HG02938 (cell line): ENCODE results near the gene FSCN2.

Source experiments
- ATAC-seq: cut with Tn5 transposase; IDR thresholded peaks from one replicate; pipeline ENCODE4 v1.9.1; 2021; ENCODE audit warnings: mild to moderate bottlenecking, moderate library complexity; ENCODE audit not compliant: unreplicated experiment

Gene FSCN2

DNA sequence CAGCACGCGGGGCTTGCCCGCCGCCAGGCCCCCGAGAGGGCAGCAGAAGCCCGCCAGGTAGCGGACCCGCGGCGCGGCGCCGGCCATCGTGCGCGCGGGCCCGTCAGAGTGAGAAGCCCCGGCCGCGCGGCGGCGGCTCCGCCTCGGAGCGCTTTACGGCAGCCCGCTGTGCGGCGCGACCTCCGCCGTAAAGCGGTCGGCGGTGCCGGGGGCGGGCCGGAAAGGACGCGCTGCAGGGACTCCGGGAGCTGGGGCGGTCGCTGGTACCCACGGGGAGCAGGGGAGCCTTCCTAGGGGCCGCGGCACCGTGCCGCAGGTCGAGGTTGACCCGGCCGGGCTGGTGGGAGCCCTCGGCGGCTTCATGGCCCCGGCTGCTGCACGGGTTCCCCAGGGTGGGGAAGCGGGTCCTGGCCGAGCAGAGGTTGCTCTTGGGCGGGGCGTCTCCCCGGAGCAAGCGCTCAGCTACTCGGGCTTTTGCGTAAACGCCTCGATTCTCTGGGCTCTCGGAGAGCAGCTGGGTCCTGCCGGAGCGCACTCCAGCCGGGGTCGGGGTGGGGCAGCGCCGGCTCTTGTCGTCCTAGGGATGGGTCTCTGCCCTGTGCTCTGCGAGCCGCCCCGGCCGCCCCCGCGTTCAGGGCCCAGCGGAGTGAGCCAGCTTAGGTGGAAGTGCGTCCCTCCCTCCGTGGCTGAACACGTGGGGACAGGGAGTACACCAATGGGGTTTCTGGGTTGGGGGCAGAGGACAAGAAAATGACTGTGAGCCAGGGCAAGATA lies 24.3 kb downstream of the FSCN2 start, which contains the start of gene FAAP100:
TSS of gene FAAP100 (minus strand) at position 110 of the 774 bp plus-strand sequence. CDS start at position 87, 23 bp downstream.
- peak; percentile 40 for ATAC-seq

DNA sequence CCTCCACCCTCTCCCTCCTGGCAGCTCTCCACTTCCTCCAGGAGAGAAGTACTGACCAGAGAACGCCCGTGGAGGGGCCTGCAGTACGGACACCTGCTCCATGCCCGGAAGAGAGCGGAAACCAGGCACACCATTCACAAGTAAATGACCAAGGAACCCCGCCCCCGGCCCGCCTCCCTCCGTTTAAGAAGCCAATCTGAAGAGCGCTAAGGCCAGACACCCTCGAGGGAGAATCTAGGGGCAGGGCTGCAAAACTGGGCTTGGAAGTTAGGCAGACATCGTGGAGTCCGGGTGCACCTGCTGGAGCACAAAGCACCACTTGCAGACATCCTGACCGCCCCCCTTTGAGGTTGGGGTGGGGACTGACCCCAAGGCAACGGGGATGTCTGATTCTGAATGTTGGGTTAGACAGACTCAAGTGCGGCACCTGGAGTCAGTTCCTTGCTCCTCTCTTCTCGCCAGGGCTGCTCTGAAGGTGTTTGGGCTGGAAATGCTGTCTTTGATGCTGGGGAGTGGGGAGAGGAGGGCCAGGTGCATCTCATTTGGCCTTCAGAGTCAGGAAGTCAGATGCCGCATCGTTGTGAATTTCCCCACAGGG lies 24.9 kb downstream of the FSCN2 start:
- ATAC-seq, result peak; percentile 42

DNA sequence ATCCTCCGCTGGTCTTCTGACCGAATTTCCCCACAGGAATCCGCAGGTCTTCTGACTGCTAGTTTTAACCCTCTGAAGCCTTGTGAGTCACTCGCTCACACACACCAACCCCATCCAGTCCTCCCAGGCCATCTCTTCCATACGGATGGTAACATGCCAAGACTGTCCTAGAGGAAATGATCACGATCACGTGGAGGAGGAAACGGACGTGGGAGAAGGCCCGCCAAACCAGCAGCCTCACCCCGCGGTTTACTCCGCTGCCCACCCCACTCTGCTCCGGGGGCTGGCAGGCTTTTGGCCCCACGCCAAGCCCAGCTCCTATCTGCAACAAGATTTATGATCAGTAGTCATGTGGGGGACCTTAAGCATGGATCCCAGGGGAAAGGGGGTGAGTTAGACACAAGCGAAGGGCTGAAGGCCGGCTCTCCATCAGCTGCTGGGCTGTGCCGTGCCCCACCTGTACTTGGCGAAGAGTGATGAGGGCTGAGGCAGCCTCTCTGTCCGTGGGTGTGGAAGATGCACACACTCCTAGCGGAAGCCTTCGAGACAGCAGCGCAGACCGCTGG lies 25.5 kb downstream of the FSCN2 start:
- no peak for ATAC-seq

DNA sequence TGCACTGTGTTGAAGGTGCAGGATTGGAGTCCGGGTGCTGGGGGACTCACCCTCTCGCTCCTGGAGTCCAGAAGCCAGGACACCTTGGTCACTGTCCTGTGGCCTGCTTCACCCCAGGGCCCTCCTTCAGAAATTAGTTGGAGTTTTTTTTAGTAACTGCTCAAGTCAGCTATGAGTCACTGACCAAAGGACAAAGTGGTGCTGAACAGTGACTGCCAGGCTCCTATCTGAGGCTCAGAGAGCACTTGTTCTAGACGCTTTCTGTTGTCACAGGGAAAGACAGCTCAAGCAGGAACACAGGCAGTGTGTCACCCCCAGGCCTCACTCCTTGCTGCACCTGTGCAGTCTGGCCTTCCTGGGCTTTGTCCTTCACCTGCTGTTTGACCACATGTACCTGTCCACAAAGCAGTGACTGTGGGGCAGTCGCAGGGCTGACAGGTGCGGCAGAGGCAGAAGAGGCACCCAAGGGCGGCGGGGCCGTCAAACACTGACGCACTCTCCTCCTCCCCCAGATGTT lies 28.1 kb downstream of the FSCN2 start:
- ATAC-seq, result no peak

DNA sequence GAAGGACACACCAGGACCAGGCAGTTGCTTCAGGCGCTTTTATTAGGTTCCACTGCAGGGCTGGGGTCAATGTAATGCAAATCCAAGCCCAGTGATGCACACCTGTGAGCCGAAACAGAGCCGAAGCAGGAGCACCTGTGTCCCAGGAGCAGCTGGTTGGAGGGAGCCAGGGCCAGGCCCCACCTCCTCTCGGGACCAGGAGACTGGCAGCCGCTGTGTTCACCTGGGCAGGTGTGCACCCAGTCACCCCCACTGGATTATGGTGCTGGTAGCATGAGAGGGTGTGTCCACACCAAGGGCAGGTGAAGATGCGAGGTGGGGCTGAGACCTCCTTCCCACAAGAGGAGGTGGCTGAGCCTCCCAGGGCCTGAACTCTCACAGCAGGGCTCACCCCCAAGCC lies 28.7 kb downstream of the FSCN2 start:
- no peak for ATAC-seq

DNA sequence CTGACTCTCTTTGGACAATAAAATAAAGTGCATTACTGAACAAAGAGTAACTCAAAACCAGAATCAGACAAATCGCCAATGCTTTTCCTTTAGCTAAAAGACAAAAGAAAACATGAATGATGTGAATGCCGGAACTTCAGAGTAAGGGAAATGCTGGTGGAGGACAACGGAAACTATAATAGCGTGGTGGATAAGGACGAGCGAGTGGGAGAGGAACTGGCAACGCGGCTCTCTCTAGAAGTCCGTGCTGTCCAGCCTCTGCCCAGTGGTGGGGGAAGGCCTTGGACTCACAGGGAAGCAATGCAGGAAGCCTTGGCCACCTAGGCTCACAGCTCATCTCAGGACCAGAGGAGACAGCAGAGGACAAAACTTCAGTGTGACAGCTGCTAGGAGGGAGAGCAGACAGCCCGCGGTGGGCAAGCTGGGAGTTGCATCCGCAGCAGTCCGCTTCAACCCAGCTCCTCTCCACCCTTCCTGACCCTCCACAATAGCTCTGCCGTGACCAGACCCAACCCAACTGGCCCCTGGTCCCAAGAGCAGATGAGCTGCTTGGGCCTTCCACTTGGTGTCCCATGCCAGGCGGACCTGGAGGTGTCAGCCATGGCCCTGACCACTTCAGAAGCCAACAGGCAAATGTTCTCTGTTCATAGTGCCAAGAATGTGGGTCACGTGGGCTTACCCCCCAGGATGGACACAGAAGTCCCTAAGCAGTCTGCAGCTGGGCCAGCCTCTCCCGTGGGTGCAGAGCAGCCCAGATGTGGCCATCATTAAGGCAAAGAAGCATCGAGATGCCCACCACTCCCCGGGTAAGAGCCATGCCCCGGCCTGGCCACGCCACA lies 29.3 kb downstream of the FSCN2 start:
- no peak for ATAC-seq

DNA sequence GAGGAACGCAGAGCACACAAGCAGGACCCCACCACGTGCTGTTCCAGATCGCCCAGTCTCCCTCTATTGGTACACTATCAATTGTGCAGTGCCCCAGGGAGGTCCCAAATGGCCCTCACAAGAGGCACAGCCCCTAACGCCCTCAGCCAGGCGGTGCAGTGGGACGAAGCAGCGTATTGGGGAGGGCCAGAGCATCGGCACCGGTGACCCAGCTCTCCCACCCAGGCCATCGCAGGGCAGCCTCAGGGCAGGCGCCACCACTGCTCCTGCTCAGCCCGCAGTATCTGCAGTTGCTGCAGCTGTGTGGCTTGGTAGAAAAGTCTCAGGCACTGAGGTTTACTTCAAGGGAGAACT lies 29.9 kb downstream of the FSCN2 start:
- no peak for ATAC-seq

DNA sequence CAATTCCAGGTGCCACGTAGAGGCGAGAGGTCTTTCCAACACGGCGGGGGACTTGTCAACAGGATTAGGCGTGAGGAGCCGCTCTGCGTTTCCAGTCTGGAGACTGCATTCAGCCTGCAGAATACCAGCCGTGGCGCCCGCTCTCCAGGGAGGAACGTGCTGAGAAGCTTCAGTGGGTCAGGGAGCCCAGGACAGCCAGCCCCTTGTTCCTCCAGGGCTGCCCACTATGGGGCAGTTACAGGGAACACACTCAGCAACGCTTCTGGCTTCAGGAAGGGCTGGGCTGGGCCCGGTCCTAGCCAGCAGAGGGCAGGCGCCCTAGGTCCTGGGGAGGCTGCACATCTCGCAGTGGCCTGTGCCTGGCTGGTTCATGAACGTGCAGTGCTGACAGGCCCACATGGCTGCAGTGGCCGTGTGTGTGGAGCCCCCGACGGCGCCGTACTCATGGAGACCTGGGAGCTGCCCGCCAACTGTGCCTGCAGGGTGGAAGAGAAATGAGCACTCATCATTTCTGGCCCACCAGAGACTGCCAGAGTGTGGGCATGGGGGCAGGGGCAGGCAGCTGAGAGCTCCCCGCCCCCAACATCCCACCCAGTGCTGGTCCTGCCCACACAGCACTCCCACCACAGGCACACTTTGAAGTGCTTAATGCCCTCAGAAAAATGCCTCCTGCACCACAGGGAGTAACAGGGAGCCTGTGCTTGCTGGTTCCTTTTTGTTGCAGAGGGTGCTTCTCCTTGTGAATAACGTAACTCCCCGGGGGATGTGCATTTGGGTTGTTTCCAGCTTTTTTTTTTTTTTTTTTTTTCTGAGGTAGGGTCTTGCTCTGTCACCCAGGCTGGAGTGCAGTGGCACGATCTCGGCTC lies 31.0 kb downstream of the FSCN2 start:
- no peak for ATAC-seq

DNA sequence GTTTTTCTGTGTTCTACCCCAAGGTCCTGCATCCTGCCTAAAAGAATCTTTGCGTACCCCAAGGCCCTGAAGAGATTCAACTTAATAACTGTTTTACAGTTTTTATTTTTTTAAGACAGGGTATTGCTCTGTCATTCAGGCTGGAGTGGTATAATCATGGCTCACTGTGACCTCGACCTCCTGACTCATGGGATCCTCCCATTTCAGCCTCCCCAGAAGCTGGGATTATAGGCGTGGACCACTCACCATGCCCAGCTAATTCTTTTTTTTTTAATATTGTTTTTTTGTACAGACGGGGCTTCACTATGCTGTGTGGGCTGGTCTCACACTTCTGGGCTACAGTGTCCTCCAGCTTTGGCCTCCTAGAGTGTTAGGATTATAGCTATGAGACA lies 33.3 kb downstream of the FSCN2 start:
- no peak for ATAC-seq

DNA sequence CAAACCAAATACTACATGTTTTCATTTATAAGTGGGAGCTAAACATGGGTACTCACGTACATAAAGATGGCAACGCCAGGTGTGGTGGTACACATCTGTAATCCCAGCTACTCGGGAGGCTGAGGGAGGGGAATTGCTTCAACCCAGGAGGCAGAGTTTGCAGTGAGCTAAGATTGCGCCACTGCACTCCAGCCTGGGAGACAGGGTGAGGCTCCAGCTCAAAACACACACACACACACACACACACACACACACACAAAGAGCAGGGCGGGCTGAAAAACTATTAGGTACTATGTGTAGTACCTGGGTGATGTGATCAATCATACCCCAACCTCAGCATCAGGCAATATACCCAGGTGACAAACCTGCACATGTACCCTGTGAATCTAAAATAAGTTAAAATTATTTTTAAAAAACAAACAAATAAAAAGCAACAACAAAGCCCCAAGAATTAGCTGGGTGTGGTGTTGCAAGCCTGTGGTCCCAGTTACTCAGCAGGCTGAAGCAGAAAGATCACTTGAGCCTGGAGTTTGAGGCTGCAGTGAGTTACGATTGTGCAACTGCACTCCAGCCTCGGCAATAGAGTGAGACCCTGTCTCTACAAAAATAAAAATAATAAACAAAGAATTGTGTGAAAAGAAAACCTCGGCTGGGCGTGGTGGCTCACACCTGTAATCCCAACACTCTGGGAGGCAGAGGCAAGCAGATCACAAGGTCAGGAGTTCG lies 35.8 kb downstream of the FSCN2 start:
- ATAC-seq, result no peak

DNA sequence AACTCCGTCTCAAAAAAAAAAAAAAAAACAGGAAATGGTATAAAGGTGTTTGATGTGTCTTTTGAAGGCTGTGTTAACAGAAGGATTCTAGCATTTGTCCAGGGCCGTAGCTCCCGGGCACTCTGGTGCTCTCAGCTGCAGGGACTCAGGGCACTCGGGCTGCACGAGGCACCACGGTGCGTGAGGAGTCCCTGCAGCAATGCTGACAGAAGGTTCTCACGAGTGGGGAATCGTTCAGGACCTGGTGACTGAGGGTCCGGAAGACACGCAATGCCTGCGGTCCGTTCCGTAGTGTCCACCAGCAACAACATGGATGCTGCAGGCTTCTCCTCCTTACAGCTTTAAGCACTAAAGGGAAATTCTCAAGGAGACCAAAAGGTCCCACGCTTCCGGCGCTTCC lies 36.6 kb downstream of the FSCN2 start:
- ATAC-seq, result no peak

DNA sequence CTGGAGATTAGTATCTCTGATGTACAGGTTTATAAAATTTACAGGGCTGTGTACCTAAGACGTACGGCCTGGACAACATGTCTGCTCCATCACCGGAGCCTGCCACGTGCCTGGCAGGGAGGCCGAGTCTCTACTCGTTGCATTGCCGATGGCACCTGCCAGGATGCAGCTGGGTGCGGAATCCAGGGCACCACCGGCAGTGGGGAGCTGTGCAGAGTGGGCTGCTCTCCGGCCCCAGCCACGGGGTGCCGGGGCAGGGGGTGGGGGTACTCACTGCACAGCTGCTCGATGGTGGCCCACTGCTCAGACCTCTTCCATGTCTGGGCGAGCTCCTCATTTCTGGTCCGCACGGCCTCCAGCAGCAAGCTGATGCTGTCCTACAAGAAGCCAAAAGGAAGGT lies 37.1 kb downstream of the FSCN2 start:
- no peak for ATAC-seq

DNA sequence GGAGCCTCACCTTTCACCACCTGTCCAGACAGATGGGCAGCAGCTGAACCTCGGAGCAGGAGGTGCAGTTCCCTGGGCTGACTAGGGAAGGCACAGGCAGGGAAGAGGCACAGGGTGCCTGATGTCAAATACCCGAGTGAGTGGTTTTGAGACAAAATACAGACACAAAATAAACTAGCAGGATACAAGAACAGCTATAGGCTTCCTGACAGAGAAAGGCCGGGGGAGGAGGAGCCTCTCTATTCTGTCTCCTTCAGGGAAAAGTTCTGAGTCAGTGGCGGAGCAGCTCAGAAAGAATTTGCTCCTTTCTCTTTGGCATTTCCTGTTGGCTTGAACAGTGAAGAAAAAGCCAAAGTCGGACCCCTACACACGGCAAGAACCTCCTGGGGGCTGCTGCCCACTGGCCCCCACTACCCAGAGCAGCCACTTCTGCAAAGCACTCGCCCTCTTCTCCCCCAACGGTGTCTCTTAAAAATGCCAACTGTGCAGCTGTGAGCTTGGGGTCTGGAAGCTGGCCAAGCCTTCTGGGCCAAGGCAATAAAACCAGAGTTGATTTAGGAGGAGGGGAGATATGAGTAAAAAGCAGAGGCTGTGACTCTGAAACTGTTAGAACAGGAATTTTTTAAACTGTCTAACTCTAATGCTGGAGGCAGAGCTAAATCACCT lies 38.4 kb downstream of the FSCN2 start:
- ATAC-seq, result no peak

DNA sequence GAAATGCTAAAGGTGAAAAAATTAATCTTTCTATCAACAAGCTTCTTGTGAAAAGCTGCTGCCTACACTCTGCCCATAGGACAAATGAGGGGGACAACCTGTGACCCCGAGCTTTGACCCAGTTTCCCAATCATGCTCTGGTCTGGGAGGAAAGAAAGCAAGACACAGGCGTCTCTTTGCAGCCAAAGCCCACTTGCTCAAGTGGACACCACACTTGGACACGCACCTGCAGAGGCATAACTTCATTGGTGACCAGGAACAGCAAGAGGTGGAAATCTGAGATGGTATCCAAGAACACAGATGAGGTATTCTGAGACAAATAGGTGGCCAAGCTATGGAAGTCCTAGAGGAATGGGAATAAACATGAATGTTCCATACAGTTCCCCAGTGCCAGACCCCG lies 39.0 kb downstream of the FSCN2 start:
- no peak for ATAC-seq

DNA sequence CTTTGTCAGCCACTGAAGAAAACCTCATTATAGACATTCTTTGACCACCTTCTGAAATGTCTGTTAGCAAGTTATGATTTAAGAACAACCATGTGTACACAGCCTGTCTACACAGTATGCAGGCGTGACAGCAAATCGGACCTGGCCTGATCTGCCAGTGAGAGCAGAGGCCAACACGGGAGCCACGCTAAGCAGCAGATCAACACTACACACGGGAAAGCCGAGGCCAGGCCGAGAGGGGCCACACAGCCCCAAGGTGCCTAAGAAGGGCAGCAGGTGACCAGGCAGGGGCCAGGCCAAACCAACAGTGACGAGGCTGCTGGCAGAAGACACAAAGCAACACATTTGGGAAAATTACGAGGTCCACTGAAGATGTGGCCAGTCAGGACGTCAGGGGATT lies 40.2 kb downstream of the FSCN2 start:
- no peak for ATAC-seq

DNA sequence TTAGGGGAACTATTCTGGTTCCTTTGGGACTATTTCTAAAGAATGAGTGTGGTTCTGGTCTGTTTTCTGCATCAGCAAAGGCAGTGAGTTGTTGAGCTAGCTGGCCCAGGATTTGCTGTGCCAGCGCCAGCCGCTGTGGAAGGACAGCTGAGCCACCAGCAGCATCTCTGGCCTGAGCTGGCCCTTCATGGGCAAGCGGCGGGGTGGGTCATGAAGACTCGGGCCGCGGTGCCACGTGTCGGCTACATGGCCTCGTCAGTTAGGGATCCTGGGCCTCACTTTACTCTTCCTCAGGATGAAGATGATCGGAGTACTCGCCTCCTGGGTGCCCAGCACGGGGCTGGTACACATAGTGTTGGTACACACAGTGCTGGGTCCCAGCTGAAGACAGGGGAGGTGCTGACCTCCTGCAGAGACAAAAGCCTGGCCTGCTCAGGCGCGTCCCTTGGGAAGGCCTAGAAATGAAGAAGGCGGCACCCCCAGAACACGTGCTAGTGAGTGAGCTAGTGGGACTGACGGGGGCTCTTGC lies 41.9 kb downstream of the FSCN2 start:
- no peak for ATAC-seq

DNA sequence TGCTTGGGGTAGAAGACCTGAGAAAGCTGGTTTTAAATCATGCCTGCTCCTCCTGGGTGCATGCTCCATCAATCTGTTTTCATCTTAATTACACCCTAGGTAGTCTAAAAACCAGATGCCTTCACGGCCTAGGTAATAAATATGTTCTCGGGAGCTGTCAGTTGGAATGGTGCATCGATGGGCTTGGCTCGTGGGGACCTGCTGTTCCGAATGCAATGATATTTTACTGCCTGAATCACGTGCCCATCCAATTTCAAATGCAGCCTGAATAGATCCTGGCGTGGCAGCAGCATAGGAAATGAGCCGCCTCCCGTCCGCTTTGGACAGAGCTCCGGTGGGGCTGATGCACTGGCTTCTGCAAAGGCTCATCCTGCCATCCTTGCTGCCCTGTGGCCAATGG lies 42.8 kb downstream of the FSCN2 start:
- no peak for ATAC-seq

DNA sequence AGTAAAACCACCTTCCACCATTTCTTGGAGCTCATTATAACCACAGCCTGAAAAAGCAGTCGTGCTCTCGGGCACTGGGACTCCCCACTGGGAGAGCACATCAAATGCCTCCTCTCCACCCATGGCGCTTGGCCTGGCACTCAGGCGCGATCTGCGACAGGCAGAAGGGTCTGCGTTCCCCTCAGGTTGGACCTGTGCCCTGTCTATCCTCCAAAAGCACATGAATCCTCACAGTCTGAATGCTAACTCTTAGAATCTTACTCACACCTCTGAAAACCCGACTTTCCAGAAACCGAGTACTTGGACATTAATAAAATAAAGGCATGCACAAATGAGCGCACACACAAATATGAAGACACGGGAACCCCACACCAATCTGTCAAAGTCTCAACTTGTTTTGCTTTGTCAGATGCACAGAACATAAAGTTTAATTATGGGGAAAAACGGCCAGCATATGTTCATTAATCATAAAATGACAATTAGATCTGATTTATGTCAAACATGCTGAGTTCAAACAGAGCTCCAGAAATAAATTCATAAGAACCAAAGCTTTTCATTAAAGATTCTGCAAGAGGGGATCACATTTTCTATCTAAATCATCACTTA lies 44.5 kb downstream of the FSCN2 start:
- no peak for ATAC-seq
